HepG2 (cell line): ENCODE data around the gene SMIM29. TPM values are rescaled to one million over a fixed set of nuclear protein-coding genes. Genes with fewer than 3 reads are reported as not detected.
A peak's percentile ranks its signal among the peaks of the same experiment; 100 is the strongest.

Source experiments
- DPF2 ChIP-seq: sonication (generic); formaldehyde crosslinking; IDR thresholded peaks from 2 replicates; pipeline ENCODE4 v1.4.0; 2020; ENCODE audit warnings: mild to moderate bottlenecking, low read depth, missing genetic modification reagents, borderline replicate concordance
- EEA1 ChIP-seq: sonication (generic); formaldehyde crosslinking; IDR thresholded peaks from 2 replicates; pipeline ENCODE4 v1.5.1; 2020; ENCODE audit warnings: mild to moderate bottlenecking, missing genetic modification reagents, borderline replicate concordance
- EP300 ChIP-seq, 3 experiments: sonication (generic) in 1 of 3; formaldehyde crosslinking in 1 of 3; IDR thresholded peaks; 2 replicates each; pipeline versions ENCODE4 v1.5.1 to v1.6.1; 2011 to 2020; ENCODE audit warnings: low read depth in 2 of 3, low read length in 2 of 3, borderline replicate concordance in 1 of 3, improper control_type of control experiment in 1 of 3, mild to moderate bottlenecking in 1 of 3, missing genetic modification reagents in 1 of 3, moderate library complexity in 1 of 3
- ETV5 ChIP-seq: IDR thresholded peaks from 2 replicates; pipeline ENCODE4 v1.6.1; 2018; ENCODE audit warnings: missing biosample characterization, missing genetic modification reagents, inconsistent platforms, borderline replicate concordance
- FOSL2 ChIP-seq: sonication (generic); formaldehyde crosslinking; IDR thresholded peaks from 2 replicates; pipeline ENCODE4 v1.4.0; 2020; ENCODE audit warnings: missing genetic modification reagents
- IRF2 ChIP-seq: IDR thresholded peaks from 2 replicates; pipeline ENCODE4 v1.6.1; 2018; ENCODE audit warnings: missing genetic modification reagents, missing compliant biosample characterization
- KLF9 ChIP-seq: IDR thresholded peaks from 2 replicates; pipeline ENCODE4 v1.6.1; 2016; ENCODE audit warnings: low read depth
- MZF1 ChIP-seq: sonication (generic); formaldehyde crosslinking; IDR thresholded peaks from 2 replicates; pipeline ENCODE4 v1.8.1; 2023; ENCODE audit warnings: mild to moderate bottlenecking, missing genetic modification reagents, borderline replicate concordance
- NKX3-1 ChIP-seq: sonication (generic); formaldehyde crosslinking; IDR thresholded peaks from 2 replicates; pipeline ENCODE4 v1.5.0; 2020; ENCODE audit warnings: missing genetic modification reagents
- PAWR ChIP-seq: sonication (generic); formaldehyde crosslinking; IDR thresholded peaks from 2 replicates; pipeline ENCODE4 v1.4.0; 2020; ENCODE audit warnings: missing genetic modification reagents, mild to moderate bottlenecking, borderline replicate concordance
- RFX5 ChIP-seq: IDR thresholded peaks from 2 replicates; pipeline ENCODE4 v1.6.1; 2011; ENCODE audit warnings: low read depth, low read length, improper control_type of control experiment
- SKI ChIP-seq: fragments of 450-650 bp; IDR thresholded peaks from one replicate; pipeline ENCODE4 v1.6.1; 2018; ENCODE audit warnings: mild to moderate bottlenecking; ENCODE audit not compliant: partially characterized antibody
- SNRNP70 ChIP-seq: fragments of 200-400 bp; formaldehyde crosslinking; IDR thresholded peaks from 2 replicates; pipeline ENCODE4 v1.6.1; 2017; ENCODE audit warnings: mild to moderate bottlenecking, low read depth, low read length, moderate library complexity
- SP5 ChIP-seq: IDR thresholded peaks from 2 replicates; pipeline ENCODE4 v1.6.1; 2016; ENCODE audit warnings: low read depth, borderline replicate concordance
- SUZ12 ChIP-seq: fragments of 150-350 bp; IDR thresholded peaks from 2 replicates; pipeline ENCODE4 v1.6.1; 2014; ENCODE audit warnings: low read depth, low read length
- TBL1XR1 ChIP-seq: fragments of 150-350 bp; IDR thresholded peaks from 2 replicates; pipeline ENCODE4 v1.6.1; 2014; ENCODE audit warnings: borderline replicate concordance, low read length; ENCODE audit not compliant: partially characterized antibody
- TCF7L2 ChIP-seq: IDR thresholded peaks from 2 replicates; pipeline ENCODE4 v1.6.1; 2011; ENCODE audit warnings: mild to moderate bottlenecking, low read depth, low read length, moderate library complexity
- TEAD3 ChIP-seq: optimal IDR thresholded peaks from 2 replicates; pipeline ENCODE3; 2016; ENCODE audit warnings: borderline replicate concordance
- YY1 ChIP-seq: IDR thresholded peaks from 2 replicates; pipeline ENCODE4 v1.6.1; 2011; ENCODE audit warnings: low read length, low read depth, moderate library complexity, mild to moderate bottlenecking; ENCODE audit not compliant: insufficient read depth, insufficient replicate concordance
- ZBTB1 ChIP-seq: sonication (generic); formaldehyde crosslinking; IDR thresholded peaks from 2 replicates; pipeline ENCODE4 v1.4.0; 2020; ENCODE audit warnings: missing genetic modification reagents, borderline replicate concordance
- ZC3H13 ChIP-seq: sonication (generic); formaldehyde crosslinking; IDR thresholded peaks from 2 replicates; pipeline ENCODE4 v1.8.1; 2023; ENCODE audit warnings: mild to moderate bottlenecking, missing genetic modification reagents, moderate library complexity
- ZFP36L2 ChIP-seq: sonication (generic); formaldehyde crosslinking; IDR thresholded peaks from 2 replicates; pipeline ENCODE4 v1.4.0; 2020; ENCODE audit warnings: missing genetic modification reagents
- ZFP82 ChIP-seq: sonication (generic); formaldehyde crosslinking; IDR thresholded peaks from 2 replicates; pipeline ENCODE4 v1.5.1; 2020; ENCODE audit warnings: mild to moderate bottlenecking, missing genetic modification reagents, borderline replicate concordance
- ZNF331 ChIP-seq: sonication (generic); formaldehyde crosslinking; IDR thresholded peaks from 2 replicates; pipeline ENCODE4 v1.4.0; 2020; ENCODE audit warnings: missing genetic modification reagents
- ZNF446 ChIP-seq: sonication (generic); formaldehyde crosslinking; IDR thresholded peaks from 2 replicates; pipeline ENCODE4 v1.5.0; 2020; ENCODE audit warnings: mild to moderate bottlenecking, missing genetic modification reagents
- ZNF460 ChIP-seq: sonication (generic); formaldehyde crosslinking; IDR thresholded peaks from 2 replicates; pipeline ENCODE4 v1.5.1; 2020; ENCODE audit warnings: missing genetic modification reagents, mild to moderate bottlenecking, borderline replicate concordance
- ZNF510 ChIP-seq: sonication (generic); formaldehyde crosslinking; IDR thresholded peaks from 2 replicates; pipeline ENCODE4 v1.4.0; 2020; ENCODE audit warnings: low read depth, mild to moderate bottlenecking, missing genetic modification reagents
- polyA plus RNA-seq, 8 experiments: library from polyadenylated mRNA; depleted of rRNA in 3 of 8; stranded (reverse) in 7 of 8; unstranded in 1 of 8; fragments of >200 nt; fragmentation: Illumina TruSeq in 4 of 8; extraction: Trizol in 4 of 8; gene quantifications; 2 replicates each; pipeline versions ENCODE4 v1.2.1 to v1.2.3, GENCODE V29; 2011 to 2016; ENCODE audit warnings: low read depth in 4 of 8, missing spikeins in 1 of 8, mixed read lengths in 1 of 8; ENCODE audit not compliant: insufficient read depth in 1 of 8
- total RNA-seq, 5 experiments: library from RNA; depleted of rRNA; stranded (reverse); fragments of >200 nt; fragmentation: Illumina TruSeq; extraction: Trizol; gene quantifications; 2 replicates each; pipeline ENCODE4 v1.2.3, GENCODE V29; 2016; ENCODE audit warnings: low read depth in 1 of 5
- TF ChIP-seq, protein P1 (sequence below): IDR thresholded peaks from 2 replicates; pipeline ENCODE4 v1.6.1; 2016
- TF ChIP-seq, protein P2 (sequence below): IDR thresholded peaks from 2 replicates; pipeline ENCODE4 v1.6.1; 2018; ENCODE audit warnings: missing genetic modification reagents

Gene SMIM29
- total and polyA plus RNA-seq, 2 of the 13 experiments (the other 11 are each of a cell fraction or from before 2014, with no cell fraction given) = 8.8 to 15.3 TPM

DNA sequence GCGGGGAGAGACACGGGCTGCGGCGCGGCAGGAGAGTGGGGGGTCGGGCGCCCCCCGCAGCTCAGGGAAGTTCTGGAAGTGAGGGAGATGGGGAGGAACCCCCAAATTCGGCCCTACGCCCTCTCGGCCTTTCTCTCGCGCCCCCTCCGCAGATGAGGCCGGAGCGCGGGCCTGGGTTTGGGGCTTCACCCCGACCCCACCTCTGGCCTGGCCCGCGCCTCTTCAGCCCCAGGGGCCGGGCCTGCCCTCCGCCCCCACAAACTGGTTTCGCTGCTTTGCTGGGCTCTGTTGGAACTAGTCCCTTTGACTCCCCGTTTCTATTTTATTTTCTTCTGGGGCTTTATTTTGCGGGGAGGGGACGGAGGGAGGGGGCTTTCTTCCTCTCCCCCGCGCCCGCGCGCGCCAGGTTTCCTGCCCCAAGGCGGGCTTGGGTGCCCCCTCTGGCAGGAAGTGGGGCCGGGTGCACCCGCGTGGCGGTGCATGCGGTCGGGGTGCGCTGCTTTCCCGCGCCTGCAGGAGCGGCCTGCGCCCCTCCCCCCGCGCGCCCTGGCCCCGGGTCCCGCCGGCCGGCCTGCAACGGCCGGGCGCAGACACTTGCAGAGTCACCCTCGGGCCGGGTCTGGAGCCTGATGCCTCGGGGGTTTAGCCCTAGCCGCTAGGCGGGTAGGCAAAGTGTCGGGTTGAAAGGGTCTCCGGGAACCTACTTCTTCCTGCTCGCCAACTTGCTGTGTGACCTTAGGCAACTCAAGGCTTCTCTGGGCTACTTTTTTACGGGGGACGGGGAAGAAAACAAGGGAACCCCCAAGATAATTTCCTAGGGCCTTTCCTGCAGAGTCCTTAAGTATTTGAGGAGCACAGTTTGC, 10.9 kb downstream of the SMIM29 start (continued):
- TF ChIP-seq, protein P1, sequence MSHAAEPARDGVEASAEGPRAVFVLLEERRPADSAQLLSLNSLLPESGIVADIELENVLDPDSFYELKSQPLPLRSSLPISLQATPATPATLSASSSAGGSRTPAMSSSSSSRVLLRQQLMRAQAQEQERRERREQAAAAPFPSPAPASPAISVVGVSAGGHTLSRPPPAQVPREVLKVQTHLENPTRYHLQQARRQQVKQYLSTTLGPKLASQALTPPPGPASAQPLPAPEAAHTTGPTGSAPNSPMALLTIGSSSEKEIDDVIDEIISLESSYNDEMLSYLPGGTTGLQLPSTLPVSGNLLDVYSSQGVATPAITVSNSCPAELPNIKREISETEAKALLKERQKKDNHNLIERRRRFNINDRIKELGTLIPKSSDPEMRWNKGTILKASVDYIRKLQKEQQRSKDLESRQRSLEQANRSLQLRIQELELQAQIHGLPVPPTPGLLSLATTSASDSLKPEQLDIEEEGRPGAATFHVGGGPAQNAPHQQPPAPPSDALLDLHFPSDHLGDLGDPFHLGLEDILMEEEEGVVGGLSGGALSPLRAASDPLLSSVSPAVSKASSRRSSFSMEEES (CRISPR knock-in tag) = peak; percentile 85
- TF ChIP-seq SNRNP70 (no peak), TCF7L2 (no peak), ZBTB1 (peak; percentile 92; the same call in 1 of the 2 replicates), ETV5 (CRISPR knock-in tag) (peak; percentile 87), PAWR (CRISPR knock-in tag) (no peak), MZF1 (CRISPR knock-in tag) (no peak), NKX3-1 (CRISPR knock-in tag) (peak; percentile 98), DPF2 (CRISPR knock-in tag) (no peak), ZNF331 (CRISPR knock-in tag) (peak; percentile 96), EP300 (IDR thresholded peaks at IDR 0.05; ENCODE audit: low read depth in 2 of 2, low read length in 2 of 2) (peak; percentile 31 to 45; a peak in 1 of 4 replicates), EP300 (CRISPR knock-in tag; IDR thresholded peaks at IDR 0.05; ENCODE audit: borderline replicate concordance) (peak; percentile 35; the same call in 1 of the 2 replicates), ZFP82 (CRISPR knock-in tag) (peak; percentile 99; the same call in 1 of the 2 replicates), RFX5 (no peak), ZC3H13 (CRISPR knock-in tag) (peak; percentile 95), FOSL2 (peak; percentile 39; the same call in 1 of the 2 replicates), SKI (peak; percentile 18), SP5 (CRISPR knock-in tag) (peak; percentile 34; the same call in 1 of the 2 replicates), TBL1XR1 (no peak), ZFP36L2 (no peak), ZNF460 (CRISPR knock-in tag) (no peak), IRF2 (peak; percentile 56; the same call in 1 of the 2 replicates), KLF9 (CRISPR knock-in tag) (peak; percentile 83; the same call in 1 of the 2 replicates), ZNF510 (CRISPR knock-in tag) (peak; percentile 76; the same call in 1 of the 2 replicates), TEAD3 (CRISPR knock-in tag) (peak; percentile 20), EEA1 (CRISPR knock-in tag) (peak; percentile 99), ZNF446 (peak; percentile 99), SUZ12 (no peak), YY1 (peak; percentile 25)
- TF ChIP-seq, protein P2, sequence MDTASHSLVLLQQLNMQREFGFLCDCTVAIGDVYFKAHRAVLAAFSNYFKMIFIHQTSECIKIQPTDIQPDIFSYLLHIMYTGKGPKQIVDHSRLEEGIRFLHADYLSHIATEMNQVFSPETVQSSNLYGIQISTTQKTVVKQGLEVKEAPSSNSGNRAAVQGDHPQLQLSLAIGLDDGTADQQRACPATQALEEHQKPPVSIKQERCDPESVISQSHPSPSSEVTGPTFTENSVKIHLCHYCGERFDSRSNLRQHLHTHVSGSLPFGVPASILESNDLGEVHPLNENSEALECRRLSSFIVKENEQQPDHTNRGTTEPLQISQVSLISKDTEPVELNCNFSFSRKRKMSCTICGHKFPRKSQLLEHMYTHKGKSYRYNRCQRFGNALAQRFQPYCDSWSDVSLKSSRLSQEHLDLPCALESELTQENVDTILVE = peak; percentile 76; the same call in 1 of the 2 replicates
